ENCODE data around the gene PSMB3. TPM values are rescaled to one million over a fixed set of nuclear protein-coding genes. Genes with fewer than 3 reads are reported as not detected.

The PSMB3 gene
- total and polyA plus RNA-seq, 2 donors (not counting 1 experiment from before 2014, with no cell fraction given), result 210 to 299 TPM

- Histone ChIP-seq H3K4me2 (ENCODE audit: extremely low read depth, insufficient read depth, low read length) (no peak overlapping the region), H3K36me3 (ENCODE audit: control insufficient read depth, insufficient read depth, low read length) (peaks cover 8% of the 10 kb centered on the region), H4K20me1 (ENCODE audit: control insufficient read depth, extremely low read depth, insufficient read depth, low read length) (no peaks in the 10 kb centered on the region), H3K79me2 (ENCODE audit: control insufficient read depth, insufficient read depth, low read length) (no peaks in the 10 kb centered on the region), H3K9ac (ENCODE audit: insufficient read depth, low read length) (no peak overlapping the region), H3K4me3 (replicated peaks in 1 of 4; ENCODE audit: control extremely low read depth in 1 of 4, insufficient read depth in 1 of 4, low read depth in 3 of 4, low read length in 4 of 4) (no peak overlapping the region), H3K4me1 (ENCODE audit: control insufficient read depth, extremely low read depth, insufficient read depth, low read length) (no peaks in the 10 kb centered on the region), H3K27ac (ENCODE audit: insufficient read depth, low read length) (no peak overlapping the region), H3K9me3 (ENCODE audit: control insufficient read depth, insufficient read depth, low read depth, low read length) (no peaks in the 10 kb centered on the region), H2AFZ (ENCODE audit: low read length) (no peak overlapping the region), H3K27me3 (ENCODE audit: control insufficient read depth, insufficient read depth, low read length) (no peaks in the 10 kb centered on the region)
- no peak for DNase-seq (ENCODE audit: low read depth in 2 of 2)
- TF ChIP-seq, protein P1, sequence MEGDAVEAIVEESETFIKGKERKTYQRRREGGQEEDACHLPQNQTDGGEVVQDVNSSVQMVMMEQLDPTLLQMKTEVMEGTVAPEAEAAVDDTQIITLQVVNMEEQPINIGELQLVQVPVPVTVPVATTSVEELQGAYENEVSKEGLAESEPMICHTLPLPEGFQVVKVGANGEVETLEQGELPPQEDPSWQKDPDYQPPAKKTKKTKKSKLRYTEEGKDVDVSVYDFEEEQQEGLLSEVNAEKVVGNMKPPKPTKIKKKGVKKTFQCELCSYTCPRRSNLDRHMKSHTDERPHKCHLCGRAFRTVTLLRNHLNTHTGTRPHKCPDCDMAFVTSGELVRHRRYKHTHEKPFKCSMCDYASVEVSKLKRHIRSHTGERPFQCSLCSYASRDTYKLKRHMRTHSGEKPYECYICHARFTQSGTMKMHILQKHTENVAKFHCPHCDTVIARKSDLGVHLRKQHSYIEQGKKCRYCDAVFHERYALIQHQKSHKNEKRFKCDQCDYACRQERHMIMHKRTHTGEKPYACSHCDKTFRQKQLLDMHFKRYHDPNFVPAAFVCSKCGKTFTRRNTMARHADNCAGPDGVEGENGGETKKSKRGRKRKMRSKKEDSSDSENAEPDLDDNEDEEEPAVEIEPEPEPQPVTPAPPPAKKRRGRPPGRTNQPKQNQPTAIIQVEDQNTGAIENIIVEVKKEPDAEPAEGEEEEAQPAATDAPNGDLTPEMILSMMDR (conservative IDR thresholded peaks at IDR 0.05 in 1 of 2, IDR thresholded peaks at IDR 0.05 in 1 of 2; ENCODE audit: low read depth in 1 of 2, low read length in 2 of 2), result no peak
- no peak for TF ChIP-seq EZH2 (IDR thresholded peaks at IDR 0.05; ENCODE audit: low read length, missing control alignments)
These were observed 39.0 kb upstream of the PSMB3 start for GRCh38 chr17:38713456-38714075.

DNA sequence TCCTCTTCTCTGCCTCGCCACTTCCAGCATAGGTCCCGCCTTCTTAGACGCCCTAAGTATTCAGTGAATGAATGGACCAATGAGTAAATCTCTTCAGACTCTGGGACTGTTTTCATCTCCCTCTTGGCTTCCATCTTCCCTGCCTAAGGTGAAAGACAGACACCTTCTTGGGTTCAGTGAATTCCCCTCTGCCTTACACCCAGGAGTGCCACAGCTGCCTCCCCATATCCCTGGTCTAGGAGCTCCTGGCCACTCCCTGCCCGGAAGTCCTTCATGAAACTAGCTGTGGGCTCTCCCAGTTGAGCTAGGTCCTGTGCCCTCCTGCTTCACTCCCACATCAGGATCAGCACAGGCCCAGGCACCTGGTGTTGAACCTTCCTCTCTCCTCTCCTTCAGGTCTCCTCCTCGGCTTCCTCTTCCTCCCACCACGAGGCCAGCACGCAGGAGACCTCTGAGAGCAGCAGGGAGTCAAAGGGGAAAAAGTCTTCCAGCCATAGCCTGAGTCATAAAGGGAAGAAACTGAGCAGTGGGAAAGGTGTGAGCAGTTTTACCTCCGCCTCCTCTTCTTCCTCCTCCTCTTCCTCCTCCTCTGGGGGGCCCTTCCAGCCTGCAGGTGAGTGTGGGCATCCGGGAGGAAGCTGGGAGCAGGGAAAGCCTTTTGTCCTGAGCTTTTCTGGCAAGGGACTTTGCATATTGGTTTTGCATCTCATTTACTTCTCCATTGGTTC is 37.2 kb upstream of the PSMB3 start:
- no peak for DNase-seq (ENCODE audit: low read depth in 2 of 2)
- TF ChIP-seq EZH2 (IDR thresholded peaks at IDR 0.05; ENCODE audit: low read length, missing control alignments), result no peak
- H3K9ac ChIP-seq (ENCODE audit: insufficient read depth, low read length), result no peak overlapping the region
- no peaks in the 10 kb centered on the region for H3K79me2 ChIP-seq (ENCODE audit: control insufficient read depth, insufficient read depth, low read length)
- H4K20me1 ChIP-seq (ENCODE audit: control insufficient read depth, extremely low read depth, insufficient read depth, low read length), result no peaks in the 10 kb centered on the region
- H3K27me3 ChIP-seq (ENCODE audit: control insufficient read depth, insufficient read depth, low read length), result no peaks in the 10 kb centered on the region
- H3K4me1 ChIP-seq (ENCODE audit: control insufficient read depth, extremely low read depth, insufficient read depth, low read length), result no peaks in the 10 kb centered on the region
- no peak overlapping the region for H3K4me2 ChIP-seq (ENCODE audit: extremely low read depth, insufficient read depth, low read length)
- H3K27ac ChIP-seq (ENCODE audit: insufficient read depth, low read length), result no peak overlapping the region
- H3K4me3 ChIP-seq (replicated peaks in 1 of 4; ENCODE audit: control extremely low read depth in 1 of 4, insufficient read depth in 1 of 4, low read depth in 3 of 4, low read length in 4 of 4), result no peak overlapping the region
- H2AFZ ChIP-seq (ENCODE audit: low read length), result no peak overlapping the region
- peaks cover 10% of the 10 kb centered on the region for H3K36me3 ChIP-seq (ENCODE audit: control insufficient read depth, insufficient read depth, low read length)
- no peaks in the 10 kb centered on the region for H3K9me3 ChIP-seq (ENCODE audit: control insufficient read depth, insufficient read depth, low read depth, low read length)

- no peaks in the 10 kb centered on the region for H3K9me3 ChIP-seq (ENCODE audit: control insufficient read depth, insufficient read depth, low read depth, low read length)
- no peak overlapping the region for H2AFZ ChIP-seq (ENCODE audit: low read length)
- no peak overlapping the region for H3K4me3 ChIP-seq (replicated peaks in 1 of 4; ENCODE audit: control extremely low read depth in 1 of 4, insufficient read depth in 1 of 4, low read depth in 3 of 4, low read length in 4 of 4)
- no peaks in the 10 kb centered on the region for H3K27me3 ChIP-seq (ENCODE audit: control insufficient read depth, insufficient read depth, low read length)
- no peak overlapping the region for H3K27ac ChIP-seq (ENCODE audit: insufficient read depth, low read length)
- H3K4me2 ChIP-seq (ENCODE audit: extremely low read depth, insufficient read depth, low read length), result no peak overlapping the region
- no peaks in the 10 kb centered on the region for H3K79me2 ChIP-seq (ENCODE audit: control insufficient read depth, insufficient read depth, low read length)
- no peaks in the 10 kb centered on the region for H4K20me1 ChIP-seq (ENCODE audit: control insufficient read depth, extremely low read depth, insufficient read depth, low read length)
- peaks cover 17% of the 10 kb centered on the region for H3K36me3 ChIP-seq (ENCODE audit: control insufficient read depth, insufficient read depth, low read length)
- DNase-seq (ENCODE audit: low read depth in 2 of 2), result no peak
- TF ChIP-seq EZH2 (IDR thresholded peaks at IDR 0.05; ENCODE audit: low read length, missing control alignments), result no peak
- TF ChIP-seq, protein P1 (conservative IDR thresholded peaks at IDR 0.05 in 1 of 2, IDR thresholded peaks at IDR 0.05 in 1 of 2; ENCODE audit: low read depth in 1 of 2, low read length in 2 of 2), result no peak
- no peaks in the 10 kb centered on the region for H3K4me1 ChIP-seq (ENCODE audit: control insufficient read depth, extremely low read depth, insufficient read depth, low read length)
- no peak overlapping the region for H3K9ac ChIP-seq (ENCODE audit: insufficient read depth, low read length)
These were observed 36.1 kb upstream of the PSMB3 start for GRCh38 chr17:38716368-38717005.

All from fibroblast of lung (primary cell).